Lower lobe of right lung (tissue), 2 donors: ENCODE data around the gene MEI1. TPM values are rescaled to one million over a fixed set of nuclear protein-coding genes. Genes with fewer than 3 reads are reported as not detected.

Experiments
- ATAC-seq, 2 donors: fragments of 200-7000 bp; cut with Tn5 transposase; one replicate each; pipeline ENCODE4 v1.9.1; 2020 to 2022; ENCODE audit warnings: mild to moderate bottlenecking in 2 of 2, moderate library complexity in 2 of 2
- DNase-seq: peaks from one replicate; pipeline ENCODE4 v3.0.0-alpha.2; 2020
- H3K27ac ChIP-seq: fragments of 200-600 bp; one replicate; pipeline ENCODE4 v1.8.0; 2022
- H3K27me3 ChIP-seq: fragments of 200-600 bp; one replicate; pipeline ENCODE4 v1.8.0; 2022; ENCODE audit warnings: low read depth
- H3K36me3 ChIP-seq: fragments of 200-600 bp; one replicate; pipeline ENCODE4 v1.8.0; 2022; ENCODE audit warnings: mild to moderate bottlenecking
- H3K4me1 ChIP-seq: fragments of 200-600 bp; one replicate; pipeline ENCODE4 v1.8.0; 2022
- H3K4me3 ChIP-seq: fragments of 200-600 bp; one replicate; pipeline ENCODE4 v1.8.0; 2022; ENCODE audit warnings: mild to moderate bottlenecking
- H3K9me3 ChIP-seq: fragments of 200-600 bp; one replicate; pipeline ENCODE4 v1.8.0; 2022
- intact Hi-C: fragments of 100-400 bp; cut with DNase I; formaldehyde crosslinking; loops from one replicate; pipeline ENCODE4 v1.11.0; 2022
- total RNA-seq: library from RNA; stranded (reverse); fragmentation: NEBNext Ultra II Directional; extraction: Animal tissue kit (Norgen Biotek cat#: 25700); gene quantifications from one replicate; pipeline ENCODE4 v1.2.1, GENCODE V29; 2021
- TF ChIP-seq, protein P1 (sequence below): fragments of 200-600 bp; IDR thresholded peaks from one replicate; pipeline ENCODE4 v1.8.0; 2022; ENCODE audit warnings: antibody characterized with exemption, mild to moderate bottlenecking
- donor health status: DM: no; HTN: yes; CAD: no; lungs with severe emphysema.

The MEI1 gene
- total RNA-seq, 1 donor from 2014 or later, result 4.3 TPM

DNA sequence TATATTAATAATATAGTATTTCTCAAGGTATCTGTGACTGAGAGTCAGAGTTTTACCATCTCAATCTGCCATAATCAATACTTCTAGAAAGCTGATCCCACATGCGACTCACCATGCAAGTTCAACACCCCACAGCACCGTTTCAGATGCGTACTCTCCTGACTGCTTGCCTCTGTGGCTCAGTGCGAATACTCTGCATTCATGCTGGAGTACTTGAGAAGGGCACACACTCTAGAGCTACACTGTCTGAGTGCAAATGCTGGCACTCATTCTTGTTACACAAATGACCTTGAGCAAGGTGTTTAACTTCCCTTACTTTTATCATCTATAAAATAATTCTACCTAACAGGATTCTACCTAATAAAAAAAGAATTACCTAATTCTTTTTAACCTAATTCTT is 23.2 kb upstream of the MEI1 start:
- DNase-seq (no peak), ATAC-seq (peak in 1 of 2 donors; percentile 66)
- TF ChIP-seq, protein P1, sequence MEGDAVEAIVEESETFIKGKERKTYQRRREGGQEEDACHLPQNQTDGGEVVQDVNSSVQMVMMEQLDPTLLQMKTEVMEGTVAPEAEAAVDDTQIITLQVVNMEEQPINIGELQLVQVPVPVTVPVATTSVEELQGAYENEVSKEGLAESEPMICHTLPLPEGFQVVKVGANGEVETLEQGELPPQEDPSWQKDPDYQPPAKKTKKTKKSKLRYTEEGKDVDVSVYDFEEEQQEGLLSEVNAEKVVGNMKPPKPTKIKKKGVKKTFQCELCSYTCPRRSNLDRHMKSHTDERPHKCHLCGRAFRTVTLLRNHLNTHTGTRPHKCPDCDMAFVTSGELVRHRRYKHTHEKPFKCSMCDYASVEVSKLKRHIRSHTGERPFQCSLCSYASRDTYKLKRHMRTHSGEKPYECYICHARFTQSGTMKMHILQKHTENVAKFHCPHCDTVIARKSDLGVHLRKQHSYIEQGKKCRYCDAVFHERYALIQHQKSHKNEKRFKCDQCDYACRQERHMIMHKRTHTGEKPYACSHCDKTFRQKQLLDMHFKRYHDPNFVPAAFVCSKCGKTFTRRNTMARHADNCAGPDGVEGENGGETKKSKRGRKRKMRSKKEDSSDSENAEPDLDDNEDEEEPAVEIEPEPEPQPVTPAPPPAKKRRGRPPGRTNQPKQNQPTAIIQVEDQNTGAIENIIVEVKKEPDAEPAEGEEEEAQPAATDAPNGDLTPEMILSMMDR, result no peak
- Histone ChIP-seq H3K9me3 (no peaks in the 10 kb centered on the region), H3K27me3 (no peaks in the 10 kb centered on the region), H3K27ac (no peak overlapping the region), H3K4me1 (no peaks in the 10 kb centered on the region), H3K4me3 (no peak overlapping the region), H3K36me3 (peaks cover 78% of the 10 kb centered on the region)
- intact Hi-C loops, result no loop called here

DNA sequence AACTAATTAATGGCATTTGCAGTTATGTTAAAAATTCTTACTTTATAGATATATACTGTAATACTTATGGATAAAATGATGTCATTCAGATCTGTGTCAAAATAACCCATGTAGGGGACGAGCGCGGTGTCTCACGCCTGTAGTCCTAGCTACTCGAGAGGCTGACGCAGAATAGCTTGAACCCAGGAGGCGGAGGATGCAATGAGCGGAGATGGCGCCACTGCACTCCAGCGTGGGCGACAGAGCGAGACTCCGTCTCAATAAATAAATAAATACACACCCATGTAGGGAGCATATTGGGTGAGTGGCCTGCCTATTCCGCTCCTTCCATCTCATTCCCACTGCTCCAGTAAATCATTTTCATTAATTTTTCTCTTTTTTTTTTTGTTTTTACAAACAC is 17.7 kb upstream of the MEI1 start:
- intact Hi-C loops, result no loop called here
- H3K9me3 ChIP-seq, result no peaks in the 10 kb centered on the region
- TF ChIP-seq, protein P1, result no peak
- H3K27ac ChIP-seq, result peak overlapping the region; percentile 88
- peaks cover 39% of the 10 kb centered on the region for H3K36me3 ChIP-seq
- no peaks in the 10 kb centered on the region for H3K27me3 ChIP-seq
- DNase-seq (no peak), ATAC-seq (peak; percentile 39 to 70)
- H3K4me1 ChIP-seq, result peaks cover 6% of the 10 kb centered on the region
- peak overlapping the region; percentile 60 for H3K4me3 ChIP-seq

DNA sequence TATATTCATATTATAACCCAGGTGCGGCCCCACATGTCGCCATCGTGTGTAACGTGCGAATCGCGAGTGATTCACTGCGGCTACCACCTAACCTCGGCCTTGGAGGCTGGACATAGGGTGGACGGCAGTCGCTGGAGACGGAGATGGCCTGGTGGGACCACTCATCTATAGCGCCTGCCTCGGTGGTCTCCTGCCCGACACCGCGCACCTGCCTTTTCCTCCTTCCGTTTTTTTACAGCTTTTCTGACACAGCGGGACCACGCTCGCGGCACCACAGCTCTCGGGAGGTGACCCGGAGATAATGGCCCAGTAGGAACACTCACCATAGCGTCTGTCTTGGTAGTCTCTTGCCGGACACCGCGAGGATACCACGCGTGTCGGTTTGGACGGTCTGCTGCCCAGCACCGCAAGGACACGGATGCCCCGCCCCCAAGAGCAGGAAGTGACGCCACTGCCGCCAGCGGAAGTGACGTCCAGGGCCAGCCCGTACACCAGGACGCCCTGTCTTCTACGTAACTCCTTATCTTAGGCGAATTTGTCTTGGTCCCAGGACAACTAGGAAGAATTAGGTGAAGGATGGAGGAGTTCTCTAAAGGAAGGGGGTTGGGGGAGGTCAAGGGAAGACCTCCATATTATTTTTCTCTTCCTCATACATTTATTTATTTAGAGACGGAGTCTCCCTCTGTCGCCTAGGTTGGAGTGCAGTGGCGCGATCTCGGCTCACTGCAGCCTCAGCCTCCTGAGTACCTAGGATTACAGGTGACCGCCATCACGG is 17.1 kb upstream of the MEI1 start:
- H3K9me3 ChIP-seq, result no peaks in the 10 kb centered on the region
- no peaks in the 10 kb centered on the region for H3K27me3 ChIP-seq
- peak; percentile 97 to 98 for ATAC-seq
- H3K36me3 ChIP-seq, result peaks cover 36% of the 10 kb centered on the region
- peak overlapping the region; percentile 88 for H3K27ac ChIP-seq
- peaks cover 11% of the 10 kb centered on the region for H3K4me1 ChIP-seq
- TF ChIP-seq, protein P1, result no peak
- intact Hi-C loops, result no loop called here
- DNase-seq, result peak; percentile 87
- H3K4me3 ChIP-seq, result peak overlapping the region; percentile 60

DNA sequence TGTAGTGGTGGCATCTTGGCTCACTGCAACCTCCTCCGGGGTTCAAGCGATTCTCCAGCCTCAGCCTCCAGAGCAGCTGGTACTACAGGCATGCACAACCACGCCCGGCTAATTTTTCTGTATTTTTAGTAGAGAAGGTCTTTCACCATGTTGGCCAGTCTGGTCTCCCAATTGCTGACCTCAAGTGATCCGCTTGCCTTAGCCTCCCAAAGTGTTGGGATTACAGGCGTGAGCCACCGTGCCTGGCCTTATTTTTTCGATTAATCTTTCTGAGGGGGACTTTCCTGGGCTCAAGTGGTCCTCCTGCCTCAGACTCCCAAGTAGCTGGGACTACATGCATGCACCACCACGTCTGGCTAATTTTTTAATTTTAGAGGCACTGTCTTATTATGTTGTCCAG is 16.3 kb upstream of the MEI1 start:
- Histone ChIP-seq H3K9me3 (no peaks in the 10 kb centered on the region), H3K27me3 (no peaks in the 10 kb centered on the region), H3K4me1 (peaks cover 16% of the 10 kb centered on the region), H3K4me3 (peak overlapping the region; percentile 60), H3K36me3 (peaks cover 29% of the 10 kb centered on the region), H3K27ac (peak overlapping the region; percentile 88)
- no peak for DNase-seq
- ATAC-seq, result no peak
- intact Hi-C loops, result no loop called here
- TF ChIP-seq, protein P1, result no peak

DNA sequence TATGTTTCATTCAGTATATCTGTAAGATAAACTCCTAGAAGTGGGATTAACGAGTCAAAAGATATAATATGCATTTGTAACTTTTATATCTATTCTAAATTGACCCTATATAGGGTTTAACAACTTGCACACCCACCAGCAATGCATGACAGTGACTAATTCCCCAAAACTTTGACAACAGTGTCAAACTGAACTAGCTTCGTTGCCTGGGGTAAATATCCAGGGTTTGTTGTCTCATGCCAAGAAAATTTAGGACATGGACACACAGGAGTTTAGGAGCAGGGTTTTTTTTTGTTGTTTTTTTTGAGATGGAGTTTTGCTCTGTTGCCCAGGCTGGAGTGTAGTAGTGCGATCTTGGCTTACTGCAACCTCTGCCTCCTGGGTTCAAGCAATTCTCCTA is 15.7 kb upstream of the MEI1 start:
- DNase-seq (no peak), ATAC-seq (no peak)
- H3K9me3 ChIP-seq, result no peaks in the 10 kb centered on the region
- H3K4me1 ChIP-seq, result peaks cover 16% of the 10 kb centered on the region
- H3K27me3 ChIP-seq, result no peaks in the 10 kb centered on the region
- intact Hi-C loops, result no loop called here
- H3K4me3 ChIP-seq, result no peak overlapping the region
- H3K36me3 ChIP-seq, result peaks cover 24% of the 10 kb centered on the region
- TF ChIP-seq, protein P1, result no peak
- H3K27ac ChIP-seq, result no peak overlapping the region
